GM19468 (cell line): ENCODE data around the gene ANKRD34A.
A peak's percentile ranks its signal among the peaks of the same experiment; 100 is the strongest.

Experiments
- ATAC-seq: cut with Tn5 transposase; IDR thresholded peaks from one replicate; pipeline ENCODE4 v1.9.1; 2021; ENCODE audit warnings: mild to moderate bottlenecking, moderate library complexity, moderate number of reproducible peaks; ENCODE audit not compliant: unreplicated experiment; ENCODE audit errors: extremely low read depth

ANKRD34A gene

DNA sequence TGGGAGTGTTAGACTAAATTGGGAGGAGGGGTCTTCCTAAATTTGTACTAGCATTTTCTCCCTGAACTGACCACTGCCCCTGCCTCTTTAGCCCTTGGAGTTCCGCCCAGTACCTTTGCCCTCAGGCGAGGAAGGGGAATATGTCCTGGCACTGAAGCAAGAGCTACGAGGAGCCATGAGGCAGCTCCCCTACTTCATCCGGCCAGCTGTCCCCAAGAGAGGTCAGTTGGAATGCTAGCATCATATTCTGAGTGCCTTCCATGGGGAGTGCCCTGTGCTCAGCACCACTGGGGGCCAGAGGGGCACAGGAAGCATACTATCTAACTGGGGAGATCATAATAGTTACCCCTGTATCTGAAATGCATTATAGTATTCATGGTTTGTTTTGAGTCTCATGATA, 10.8 kb upstream of the ANKRD34A start:
- ATAC-seq: no peak

GRCh38 chr1:145974721-145975120, 10.3 kb upstream of the ANKRD34A start:
- no peak for ATAC-seq

DNA sequence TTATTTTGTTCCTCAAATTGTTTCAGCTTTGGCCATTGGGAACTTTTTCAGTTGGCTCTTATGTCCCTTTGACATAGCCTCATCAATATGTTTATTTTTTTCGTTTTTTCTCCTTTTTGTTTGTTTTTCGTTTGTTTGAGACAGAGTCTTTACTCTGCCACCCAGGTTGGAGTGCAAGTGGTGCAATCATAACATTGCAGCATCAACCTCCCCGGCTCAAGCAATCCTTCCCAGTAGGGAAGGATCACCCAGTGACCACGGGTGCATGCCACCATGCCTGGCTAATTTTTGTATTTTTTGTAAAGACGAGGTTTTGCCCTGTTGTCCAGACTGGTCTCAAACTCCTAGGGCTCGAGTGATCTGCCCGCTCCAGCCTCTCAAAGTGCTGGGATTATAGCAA, 8.2 kb upstream of the ANKRD34A start:
- no peak for ATAC-seq

DNA sequence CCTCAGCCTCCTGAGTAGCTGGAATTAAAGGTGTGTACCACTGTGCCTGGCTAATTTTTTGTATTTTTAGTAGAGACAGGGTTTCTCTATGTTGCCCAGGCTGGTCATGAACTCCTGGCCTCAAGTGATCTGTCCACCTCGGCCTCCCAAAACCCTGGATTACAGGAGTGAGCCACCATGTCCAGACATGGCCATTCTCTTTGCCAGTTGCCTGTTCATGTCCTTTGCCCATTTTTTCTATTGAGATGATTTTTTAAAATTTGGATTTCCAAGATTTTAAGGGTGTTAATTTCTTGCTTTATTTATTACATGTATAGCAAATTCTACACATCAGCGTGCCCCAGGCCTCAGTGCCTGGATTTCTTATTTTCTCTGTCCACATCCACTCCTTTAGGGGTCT, 2.9 kb upstream of the ANKRD34A start:
- ATAC-seq: no peak

DNA sequence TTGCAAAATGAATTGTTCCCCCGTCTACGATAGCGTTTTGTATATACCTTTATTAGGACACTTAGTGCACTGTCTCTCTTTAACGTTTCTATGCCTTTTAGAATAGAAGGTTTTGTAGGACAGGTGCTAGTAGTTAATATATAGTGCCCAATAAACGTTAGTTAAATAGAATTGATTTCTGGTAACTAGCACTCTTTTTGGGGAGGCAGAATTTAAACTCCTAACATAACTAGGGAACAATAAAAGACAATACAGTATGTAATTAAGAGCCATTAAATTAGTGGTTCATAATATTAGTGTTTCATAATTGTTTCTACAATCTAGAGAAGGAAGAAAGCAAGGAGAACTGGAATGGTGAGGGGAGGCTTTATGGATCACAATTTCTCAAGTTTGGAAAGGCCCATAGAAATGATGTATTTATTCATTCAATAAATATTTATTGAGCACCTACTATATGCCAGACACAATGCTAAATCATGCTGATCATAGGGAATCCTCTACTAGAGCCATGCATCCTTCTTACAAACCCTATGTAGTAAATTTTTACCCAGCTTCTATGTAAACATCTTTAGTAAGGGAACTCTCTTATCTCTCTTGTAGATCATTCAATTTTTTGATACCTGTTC, 857 bp upstream of the ANKRD34A start:
- no peak for ATAC-seq

DNA sequence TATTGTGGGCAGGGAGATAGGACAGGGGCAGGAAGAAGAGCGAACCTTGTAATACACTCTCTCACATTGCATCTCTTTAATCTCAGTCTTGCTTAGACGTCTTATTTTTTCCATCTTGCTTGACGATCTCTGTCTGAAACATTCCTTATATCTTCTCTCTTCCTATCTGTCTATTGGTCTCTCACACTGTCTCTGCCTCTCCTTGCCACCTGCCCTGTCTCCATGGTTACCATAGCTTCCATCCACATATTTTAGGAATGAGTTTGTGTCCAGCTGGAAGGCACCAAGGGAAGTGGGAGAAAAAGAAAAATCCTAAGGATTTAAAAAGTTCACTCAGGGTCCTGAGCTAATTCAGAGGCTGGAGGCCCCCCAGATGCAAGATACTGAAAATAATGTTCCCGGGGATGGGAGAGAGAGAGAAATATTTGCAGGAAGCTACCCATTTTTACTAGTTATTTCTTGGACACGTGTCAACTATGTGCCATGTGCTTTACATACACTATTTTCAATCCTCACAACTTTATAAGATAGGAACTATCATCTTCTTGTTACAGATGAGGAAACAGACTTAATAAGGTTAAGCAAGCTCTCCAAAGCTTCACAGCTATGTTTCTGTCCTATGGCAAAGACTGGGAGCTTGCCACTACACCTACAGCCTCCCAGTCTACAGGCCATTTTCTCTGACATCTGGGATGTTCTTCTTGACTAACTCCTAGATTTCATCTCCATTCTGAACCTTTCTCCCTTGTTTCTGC, 933 bp downstream of the ANKRD34A start:
- ATAC-seq: no peak

DNA sequence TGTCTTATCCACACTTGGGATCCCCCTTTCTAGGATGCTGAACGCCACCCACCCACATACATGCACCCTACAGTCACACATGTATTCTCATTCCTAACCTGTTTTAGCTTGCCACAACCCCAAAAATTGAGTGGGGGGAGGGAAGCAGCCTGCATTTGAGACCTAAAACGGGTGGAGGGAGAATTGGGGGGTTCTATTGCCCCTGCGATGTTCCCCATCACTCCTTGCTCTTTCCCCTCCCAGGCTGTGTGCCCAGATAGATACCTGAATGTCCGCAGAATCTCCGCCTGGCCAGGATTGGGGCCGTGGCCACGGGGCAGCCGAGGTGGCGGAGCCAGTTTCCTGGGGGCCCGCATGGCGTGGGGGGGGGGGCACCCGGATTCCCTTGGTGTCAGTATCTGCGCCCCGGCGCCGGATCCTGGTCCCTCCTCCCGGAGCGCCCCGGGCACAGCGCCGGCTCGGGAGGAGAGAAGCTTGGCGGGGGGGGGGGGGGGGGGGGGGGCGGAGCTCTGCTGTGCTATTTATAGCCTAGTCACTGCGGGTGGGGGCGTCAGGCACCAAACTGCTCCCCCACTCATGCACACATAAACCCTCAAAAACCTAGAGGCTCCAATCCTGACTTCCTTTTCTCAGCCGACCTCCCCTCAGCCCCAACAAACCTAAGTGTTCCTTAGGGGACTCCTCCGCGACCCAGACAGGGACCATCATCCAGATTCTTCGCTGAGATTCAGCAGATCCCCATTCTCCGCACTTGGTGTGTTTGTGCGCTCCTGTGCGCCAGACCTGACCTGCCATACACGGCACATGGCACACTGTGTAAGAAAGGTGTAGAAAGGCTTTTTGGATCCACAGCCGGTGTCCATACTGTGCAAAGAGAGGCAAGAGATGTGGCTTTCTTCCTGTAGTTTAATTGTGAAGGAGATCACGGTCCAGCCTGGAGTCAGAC, 1.9 kb downstream of the ANKRD34A start:
- no peak for ATAC-seq

DNA sequence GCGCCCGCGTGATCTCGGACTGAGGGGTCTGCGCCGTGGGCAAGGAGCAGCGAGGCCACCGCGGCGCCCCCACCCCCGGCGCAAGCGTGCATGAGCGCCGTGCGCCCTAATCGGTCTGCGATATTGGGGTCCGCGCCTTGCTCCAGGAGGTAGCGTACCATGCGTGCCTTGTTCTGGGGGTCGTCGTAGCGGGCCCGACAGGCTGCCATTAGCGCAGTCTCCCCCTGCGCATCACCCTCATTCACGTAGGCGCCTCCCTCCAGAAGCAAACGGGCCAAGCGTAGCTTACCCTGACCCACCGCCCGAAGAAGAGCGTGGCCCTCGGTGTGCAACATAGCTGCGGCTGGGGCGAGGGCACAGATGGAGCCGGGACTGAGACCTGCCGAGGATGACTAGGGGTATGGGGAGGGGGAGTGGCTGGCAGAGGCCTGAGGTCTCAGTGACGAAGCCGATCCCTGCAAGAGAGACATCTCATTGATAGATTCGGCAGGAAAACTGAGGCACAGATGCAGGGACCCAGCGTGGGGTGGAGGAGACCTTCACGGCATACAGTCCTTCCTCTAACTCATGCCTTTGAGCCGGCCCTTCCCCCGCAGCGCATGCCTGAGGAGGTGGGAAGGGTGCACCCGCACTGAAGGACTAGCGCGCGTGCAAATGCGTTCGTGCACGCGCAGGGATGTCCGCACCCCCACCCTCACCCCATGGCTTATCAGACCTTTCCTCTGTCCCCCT, 2.8 kb downstream of the ANKRD34A start:
- ATAC-seq: no peak

- no peak for ATAC-seq
Observed at GRCh38 chr1:145961109-145961424, 3.3 kb downstream of the ANKRD34A start.

DNA sequence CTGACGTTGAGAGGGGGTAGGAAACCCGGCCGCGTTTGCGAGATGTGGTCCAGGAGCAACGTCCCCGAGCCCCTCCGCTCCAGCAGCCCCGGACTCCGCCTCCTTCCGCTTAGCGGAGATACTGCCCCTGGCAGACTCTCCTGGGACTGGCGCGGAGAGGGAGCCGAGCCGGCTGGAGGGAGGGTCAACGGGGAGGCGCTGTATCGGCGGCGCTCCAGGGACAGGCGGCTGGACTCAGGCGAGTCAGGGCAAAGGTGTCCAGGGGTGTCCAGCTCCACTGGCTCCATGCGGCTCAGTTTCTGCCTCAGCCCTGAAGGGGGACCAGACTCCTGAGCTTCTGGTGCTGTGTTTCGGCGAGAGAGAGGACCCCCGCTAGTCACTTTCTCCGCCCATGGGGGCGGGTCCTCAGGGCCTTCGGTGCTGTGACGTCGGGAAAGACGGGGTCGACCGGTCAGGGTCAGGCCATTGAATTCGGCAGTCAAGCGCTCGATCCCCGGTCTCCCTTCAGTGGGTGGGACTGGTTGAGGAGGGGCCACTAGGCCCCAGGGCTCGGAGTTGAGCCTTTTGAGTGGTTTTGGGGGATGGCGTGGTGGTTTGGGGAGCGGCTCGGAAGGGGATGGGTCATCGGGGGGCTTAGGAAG, 3.8 kb downstream of the ANKRD34A start:
- no peak for ATAC-seq

DNA sequence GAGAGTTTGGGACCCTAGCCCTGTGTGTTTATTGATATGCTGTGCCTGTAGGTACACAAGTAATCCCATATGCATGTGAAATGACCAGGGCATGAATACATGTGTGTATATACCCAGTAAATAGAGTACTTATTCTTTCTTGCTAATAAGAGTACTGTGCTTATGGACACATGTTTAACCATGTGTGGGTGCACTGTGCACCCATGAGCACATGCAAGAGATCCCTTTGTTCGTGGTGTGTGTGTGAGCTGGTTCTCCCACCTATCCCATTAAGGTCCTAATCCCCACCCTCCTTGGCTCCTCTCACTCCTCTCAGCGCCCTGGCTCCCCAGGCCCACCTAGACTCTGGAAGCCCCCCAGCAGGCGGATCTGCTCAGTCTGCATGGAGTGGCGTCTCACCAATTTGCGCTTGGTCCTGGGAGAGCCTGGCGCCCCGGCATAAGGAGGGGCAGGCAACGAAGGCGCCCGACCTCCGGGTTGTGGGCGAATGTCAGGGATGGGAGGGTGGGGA, 4.4 kb downstream of the ANKRD34A start:
- ATAC-seq: no peak

DNA sequence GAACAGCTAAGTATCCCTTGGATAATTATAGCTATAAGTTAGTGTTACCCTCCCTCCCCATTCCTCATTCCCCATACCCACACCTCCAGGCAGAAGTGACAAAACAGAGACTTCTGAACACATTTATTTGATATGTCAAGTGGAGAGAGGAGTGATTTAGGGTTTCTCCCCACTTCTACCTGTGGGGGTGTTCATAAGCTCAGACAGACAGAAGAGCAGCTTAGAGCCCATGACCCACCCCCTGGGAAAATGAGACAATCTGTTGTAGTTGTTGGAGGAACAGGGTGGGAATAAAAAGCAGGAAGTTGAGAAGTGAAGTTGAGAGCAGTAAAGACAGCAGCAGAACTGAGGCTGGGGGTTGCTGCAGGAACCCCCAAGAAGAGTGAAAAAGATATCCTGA, 5.0 kb downstream of the ANKRD34A start:
- no peak for ATAC-seq

GRCh38 chr1:145958734-145959133, 5.6 kb downstream of the ANKRD34A start:
- ATAC-seq: no peak

- ATAC-seq: peak; percentile 60
Observed at GRCh38 chr1:145957443-145958319, 6.7 kb downstream of the ANKRD34A start, which contains the start of gene LIX1L. TSS of gene LIX1L (minus strand) at chr1:145958017. CDS start at chr1:145957927, 90 bp downstream.

GRCh38 chr1:145956781-145957442, 7.5 kb downstream of the ANKRD34A start:
- ATAC-seq: no peak

DNA sequence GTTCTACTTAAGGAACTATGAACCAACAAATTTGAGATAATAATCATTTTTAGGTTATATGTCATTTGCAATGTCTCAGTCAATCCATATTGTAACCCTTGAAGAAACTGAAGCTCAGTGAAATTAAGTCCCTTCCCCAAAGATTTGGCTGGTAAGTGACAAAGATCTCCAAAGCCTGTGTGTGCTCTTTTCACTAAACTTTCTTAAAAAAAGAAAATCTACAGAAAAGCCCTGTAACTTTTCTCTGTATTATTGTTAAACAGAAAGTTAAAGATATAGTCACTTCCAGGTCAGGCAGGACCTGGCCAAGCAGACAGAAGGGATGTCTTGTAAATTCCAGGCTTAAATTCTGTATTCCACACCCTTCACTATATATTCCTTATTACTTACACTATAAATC, 8.0 kb downstream of the ANKRD34A start:
- ATAC-seq: no peak

DNA sequence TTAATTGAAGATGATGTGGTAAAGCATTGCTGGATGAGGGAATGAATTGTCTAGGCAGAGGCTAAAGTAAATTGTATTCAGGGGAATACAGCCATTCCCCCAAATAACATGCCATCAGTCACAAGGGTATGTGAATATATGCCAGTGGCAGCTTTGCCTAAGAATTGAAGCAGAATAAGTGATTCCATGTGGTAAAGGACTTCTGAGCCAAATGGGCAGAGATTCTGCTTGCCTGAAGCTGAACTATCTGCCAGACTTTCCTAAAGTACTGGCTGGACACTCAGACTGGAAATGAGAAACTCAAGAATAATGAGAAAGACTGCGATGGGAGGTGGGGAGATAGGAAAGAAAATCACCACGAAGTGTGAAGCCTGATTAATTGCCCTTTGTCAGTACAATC, 8.9 kb downstream of the ANKRD34A start:
- no peak for ATAC-seq

GRCh38 chr1:145953861-145954260, 10.5 kb downstream of the ANKRD34A start:
- ATAC-seq: no peak
